ENCODE results near the gene PECR.

GRCh38 chr2:216006164-216006663, 75.4 kb downstream of the PECR start:
- TF ChIP-seq KAT7 (CRISPR knock-in tag; IDR thresholded peaks at IDR 0.05; ENCODE audit: borderline replicate concordance) = no peak
- no peak for TF ChIP-seq ZFP62 (CRISPR knock-in tag; IDR thresholded peaks at IDR 0.05)
- TF ChIP-seq ZNF264 (CRISPR knock-in tag; IDR thresholded peaks at IDR 0.05) = no peak
- TF ChIP-seq SP1 (IDR thresholded peaks at IDR 0.05) = no peak
- TF ChIP-seq SP1 (CRISPR knock-in tag; IDR thresholded peaks at IDR 0.05) = no peak
- no peak for TF ChIP-seq ATF7 (IDR thresholded peaks at IDR 0.05)
- TF ChIP-seq ATF7 (CRISPR knock-in tag; IDR thresholded peaks at IDR 0.05) = no peak
- TF ChIP-seq, protein P1, sequence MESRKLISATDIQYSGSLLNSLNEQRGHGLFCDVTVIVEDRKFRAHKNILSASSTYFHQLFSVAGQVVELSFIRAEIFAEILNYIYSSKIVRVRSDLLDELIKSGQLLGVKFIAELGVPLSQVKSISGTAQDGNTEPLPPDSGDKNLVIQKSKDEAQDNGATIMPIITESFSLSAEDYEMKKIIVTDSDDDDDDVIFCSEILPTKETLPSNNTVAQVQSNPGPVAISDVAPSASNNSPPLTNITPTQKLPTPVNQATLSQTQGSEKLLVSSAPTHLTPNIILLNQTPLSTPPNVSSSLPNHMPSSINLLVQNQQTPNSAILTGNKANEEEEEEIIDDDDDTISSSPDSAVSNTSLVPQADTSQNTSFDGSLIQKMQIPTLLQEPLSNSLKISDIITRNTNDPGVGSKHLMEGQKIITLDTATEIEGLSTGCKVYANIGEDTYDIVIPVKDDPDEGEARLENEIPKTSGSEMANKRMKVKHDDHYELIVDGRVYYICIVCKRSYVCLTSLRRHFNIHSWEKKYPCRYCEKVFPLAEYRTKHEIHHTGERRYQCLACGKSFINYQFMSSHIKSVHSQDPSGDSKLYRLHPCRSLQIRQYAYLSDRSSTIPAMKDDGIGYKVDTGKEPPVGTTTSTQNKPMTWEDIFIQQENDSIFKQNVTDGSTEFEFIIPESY (CRISPR knock-in tag; IDR thresholded peaks at IDR 0.05) = no peak
- TF ChIP-seq, protein P2, sequence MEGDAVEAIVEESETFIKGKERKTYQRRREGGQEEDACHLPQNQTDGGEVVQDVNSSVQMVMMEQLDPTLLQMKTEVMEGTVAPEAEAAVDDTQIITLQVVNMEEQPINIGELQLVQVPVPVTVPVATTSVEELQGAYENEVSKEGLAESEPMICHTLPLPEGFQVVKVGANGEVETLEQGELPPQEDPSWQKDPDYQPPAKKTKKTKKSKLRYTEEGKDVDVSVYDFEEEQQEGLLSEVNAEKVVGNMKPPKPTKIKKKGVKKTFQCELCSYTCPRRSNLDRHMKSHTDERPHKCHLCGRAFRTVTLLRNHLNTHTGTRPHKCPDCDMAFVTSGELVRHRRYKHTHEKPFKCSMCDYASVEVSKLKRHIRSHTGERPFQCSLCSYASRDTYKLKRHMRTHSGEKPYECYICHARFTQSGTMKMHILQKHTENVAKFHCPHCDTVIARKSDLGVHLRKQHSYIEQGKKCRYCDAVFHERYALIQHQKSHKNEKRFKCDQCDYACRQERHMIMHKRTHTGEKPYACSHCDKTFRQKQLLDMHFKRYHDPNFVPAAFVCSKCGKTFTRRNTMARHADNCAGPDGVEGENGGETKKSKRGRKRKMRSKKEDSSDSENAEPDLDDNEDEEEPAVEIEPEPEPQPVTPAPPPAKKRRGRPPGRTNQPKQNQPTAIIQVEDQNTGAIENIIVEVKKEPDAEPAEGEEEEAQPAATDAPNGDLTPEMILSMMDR (CRISPR knock-in tag; IDR thresholded peaks at IDR 0.05) = no peak
- no peak for TF ChIP-seq EZH2 (conservative IDR thresholded peaks at IDR 0.05; ENCODE audit: low read depth, low read length)
